ENCODE results near the gene ZCCHC3.

Gene ZCCHC3

DNA sequence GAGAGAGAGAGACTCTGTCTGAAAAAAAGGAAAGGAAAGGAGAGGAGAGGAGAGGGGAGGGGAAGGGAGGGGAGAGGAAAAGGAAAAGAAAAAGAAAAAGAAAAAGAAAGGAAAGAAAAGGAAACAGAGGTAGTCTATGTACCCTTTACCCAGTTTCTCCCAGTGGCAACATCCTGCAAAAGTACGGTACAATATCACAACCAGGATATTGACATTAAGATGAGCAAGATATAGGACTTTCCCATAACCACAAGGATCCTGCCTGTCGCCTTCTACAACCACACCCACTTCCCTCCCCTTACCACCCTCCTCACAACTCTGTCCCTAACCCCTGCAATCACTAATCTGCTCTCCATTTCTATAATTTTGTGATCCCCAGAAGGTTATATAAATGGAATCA is 10.9 kb upstream of the ZCCHC3 start:
- no peak for DNase-seq

DNA sequence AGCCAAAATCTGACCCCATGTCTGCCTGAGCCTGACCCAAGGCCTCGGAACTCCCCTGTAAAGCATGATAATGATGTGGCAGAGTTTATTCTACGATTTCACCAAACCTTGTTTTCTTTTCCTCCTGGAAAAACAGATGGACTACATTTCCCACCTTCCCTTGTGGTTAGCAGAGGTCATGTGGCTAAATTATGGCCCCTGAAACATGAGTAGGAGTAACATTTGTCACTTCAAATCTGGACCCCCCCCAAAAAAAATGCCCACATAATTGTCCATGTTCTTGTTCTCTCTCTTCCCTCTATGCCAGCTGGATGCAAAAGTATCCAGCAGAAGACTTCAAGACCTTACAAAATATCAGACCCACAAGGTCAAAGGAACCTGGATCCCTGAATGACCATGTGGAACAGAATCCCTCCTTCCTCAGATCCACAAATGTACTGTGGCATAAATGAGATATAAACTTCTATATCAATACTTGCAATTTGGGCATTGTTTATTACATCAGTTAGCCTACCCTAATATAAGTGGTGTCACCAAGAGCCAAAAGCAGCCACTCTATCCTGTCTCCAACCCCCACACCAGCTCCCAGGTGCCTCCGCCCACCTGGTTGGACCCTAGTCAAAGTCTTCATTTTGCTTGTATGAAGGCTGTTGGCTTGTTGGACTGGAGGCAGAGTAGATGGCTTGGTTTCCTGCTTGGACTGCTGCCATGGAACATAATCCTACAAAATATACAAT is 8.2 kb upstream of the ZCCHC3 start:
- DNase-seq: no peak

DNA sequence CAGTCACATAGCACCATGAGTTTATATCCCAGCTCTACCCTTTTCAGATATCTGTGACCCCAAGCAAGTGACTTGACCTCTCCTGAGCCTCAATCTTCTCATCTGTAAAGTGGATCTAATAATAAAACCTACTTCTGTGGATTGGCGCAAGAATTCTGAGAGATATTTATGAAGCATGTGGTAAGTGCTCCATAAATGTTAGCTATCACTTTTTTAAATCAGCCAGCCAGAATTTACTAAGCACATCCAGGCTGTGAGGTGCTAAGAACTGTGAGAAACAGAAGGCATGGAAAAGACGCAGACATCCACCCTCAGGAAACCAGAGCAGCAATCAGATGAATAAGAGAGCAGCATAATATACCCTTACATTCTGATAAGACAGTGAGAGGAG is 7.7 kb upstream of the ZCCHC3 start:
- DNase-seq: no peak

DNA sequence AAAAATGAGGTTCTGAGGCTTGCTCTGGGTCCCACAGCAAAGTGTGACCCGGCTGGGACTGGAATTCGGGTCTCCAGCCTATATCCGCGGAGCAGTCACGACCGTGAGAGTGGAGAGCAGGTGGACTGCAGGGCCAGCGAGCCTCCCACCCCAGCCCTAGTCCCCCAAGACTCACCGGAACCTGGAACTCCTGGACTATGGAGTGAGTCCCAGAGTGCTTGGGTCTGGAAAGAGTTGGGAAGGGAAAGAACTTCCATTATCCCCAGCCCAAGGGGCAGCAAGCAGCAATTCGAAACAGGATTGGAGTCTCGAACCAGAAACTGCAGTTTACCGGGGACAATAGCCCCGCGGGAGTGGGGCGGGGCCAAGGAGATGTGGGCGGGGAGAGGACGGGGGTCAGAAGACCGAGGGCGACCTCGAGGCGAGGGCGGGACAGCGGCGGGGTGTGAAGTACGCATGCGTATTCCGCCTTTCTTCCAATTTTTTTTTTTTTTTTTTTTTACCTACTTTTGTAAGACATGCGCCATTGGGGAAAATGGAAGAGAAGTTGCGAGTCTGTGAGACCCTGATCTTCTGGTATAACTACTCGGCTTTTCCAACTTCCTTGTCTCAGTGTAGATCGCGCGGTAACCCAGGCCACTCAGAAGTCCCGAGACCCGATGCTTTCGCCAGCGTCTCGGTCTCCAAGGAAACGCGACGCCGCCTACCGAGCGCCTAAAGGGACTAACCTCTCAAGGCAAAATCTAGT is 7.1 kb upstream of the ZCCHC3 start, which contains the start of gene C20orf96:
Gene C20orf96, minus strand, starts transcription at position 667 of the 748 bp plus-strand sequence. Its CDS starts 140 bp downstream, at position 527.
- peak; percentile 74 for DNase-seq

DNA sequence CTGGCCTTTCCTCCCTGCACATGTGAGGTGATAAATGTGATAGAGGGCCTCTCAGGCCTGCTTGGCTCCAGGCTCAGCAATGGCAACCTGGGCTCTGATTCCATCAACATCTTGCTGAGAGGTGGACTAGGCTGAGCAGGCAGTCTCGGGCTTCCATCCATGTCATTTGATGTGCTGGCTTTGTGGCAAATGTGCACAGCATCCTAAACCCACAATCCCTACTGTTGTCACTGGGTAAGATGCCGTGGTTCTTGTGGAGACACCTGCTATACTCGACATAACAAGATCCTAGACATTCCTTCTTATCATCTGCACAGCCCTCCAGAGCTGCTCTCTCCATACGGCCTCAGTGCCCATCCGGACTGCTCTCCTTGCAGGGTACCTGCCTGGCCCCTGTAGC is 2.8 kb upstream of the ZCCHC3 start:
- DNase-seq: no peak

DNA sequence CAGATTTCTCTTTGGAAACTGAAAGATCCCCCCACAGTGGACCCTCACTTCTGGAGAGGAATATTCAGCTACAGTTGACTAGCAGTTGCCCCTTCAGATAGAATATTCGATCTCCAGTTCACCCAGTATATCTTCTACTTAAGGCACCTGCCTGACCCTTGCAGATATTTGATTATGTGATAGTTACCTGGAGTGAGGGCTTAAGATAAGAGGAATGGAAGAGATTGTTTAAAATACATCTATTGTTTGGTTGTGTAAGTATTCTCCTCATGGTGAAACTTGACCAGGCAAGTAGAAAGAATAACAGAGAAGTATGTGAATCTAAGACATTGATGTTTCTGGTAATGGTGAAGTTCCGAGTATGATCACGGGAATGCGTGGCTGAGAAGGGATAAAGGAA is 1.6 kb upstream of the ZCCHC3 start:
- DNase-seq: no peak

DNA sequence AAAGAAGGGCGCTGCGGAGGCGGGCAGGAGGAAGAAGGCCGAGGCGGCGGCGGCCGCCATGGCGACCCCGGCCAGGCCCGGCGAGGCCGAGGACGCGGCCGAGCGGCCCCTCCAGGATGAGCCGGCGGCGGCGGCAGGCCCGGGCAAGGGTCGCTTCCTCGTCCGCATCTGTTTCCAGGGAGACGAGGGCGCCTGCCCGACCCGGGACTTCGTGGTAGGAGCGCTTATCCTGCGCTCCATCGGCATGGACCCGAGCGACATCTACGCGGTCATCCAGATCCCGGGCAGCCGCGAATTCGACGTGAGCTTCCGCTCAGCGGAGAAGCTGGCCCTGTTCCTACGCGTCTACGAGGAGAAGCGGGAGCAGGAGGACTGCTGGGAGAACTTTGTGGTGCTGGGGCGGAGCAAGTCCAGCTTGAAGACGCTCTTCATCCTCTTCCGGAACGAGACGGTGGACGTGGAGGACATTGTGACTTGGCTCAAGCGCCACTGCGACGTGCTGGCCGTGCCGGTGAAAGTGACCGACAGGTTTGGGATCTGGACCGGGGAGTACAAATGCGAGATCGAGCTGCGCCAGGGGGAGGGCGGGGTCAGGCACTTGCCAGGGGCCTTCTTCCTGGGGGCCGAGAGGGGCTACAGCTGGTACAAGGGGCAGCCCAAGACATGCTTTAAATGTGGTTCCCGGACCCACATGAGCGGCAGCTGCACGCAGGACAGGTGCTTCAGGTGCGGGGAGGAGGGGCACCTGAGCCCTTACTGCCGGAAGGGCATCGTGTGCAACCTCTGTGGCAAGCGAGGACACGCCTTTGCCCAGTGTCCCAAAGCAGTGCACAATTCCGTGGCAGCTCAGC is 780 bp downstream of the ZCCHC3 start:
- peak; percentile 42 for DNase-seq

DNA sequence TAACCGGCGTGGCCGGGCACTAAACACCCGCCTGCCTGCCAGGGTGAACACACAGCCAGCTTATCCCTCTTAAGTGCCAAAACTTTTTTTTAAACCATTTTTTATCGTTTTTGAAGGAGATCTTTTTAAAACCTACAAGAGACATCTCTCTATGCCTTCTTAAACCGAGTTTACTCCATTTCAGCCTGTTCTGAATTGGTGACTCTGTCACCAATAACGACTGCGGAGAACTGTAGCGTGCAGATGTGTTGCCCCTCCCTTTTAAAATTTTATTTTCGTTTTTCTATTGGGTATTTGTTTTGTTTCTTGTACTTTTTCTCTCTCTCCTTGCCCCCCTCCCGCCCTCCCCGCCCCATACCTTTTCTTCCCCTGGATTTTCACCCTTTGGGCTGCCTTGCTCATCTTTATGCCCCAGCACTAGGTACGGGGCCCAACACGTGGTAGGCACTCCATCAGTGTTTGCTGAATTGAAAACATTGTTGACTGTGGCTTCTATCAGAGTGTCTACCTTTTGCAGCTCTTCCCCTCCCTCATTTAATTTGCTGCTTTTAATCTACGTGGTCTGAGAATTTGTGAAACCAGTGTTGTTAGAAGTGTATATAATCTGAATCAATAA is 1.5 kb downstream of the ZCCHC3 start:
- DNase-seq: no peak

DNA sequence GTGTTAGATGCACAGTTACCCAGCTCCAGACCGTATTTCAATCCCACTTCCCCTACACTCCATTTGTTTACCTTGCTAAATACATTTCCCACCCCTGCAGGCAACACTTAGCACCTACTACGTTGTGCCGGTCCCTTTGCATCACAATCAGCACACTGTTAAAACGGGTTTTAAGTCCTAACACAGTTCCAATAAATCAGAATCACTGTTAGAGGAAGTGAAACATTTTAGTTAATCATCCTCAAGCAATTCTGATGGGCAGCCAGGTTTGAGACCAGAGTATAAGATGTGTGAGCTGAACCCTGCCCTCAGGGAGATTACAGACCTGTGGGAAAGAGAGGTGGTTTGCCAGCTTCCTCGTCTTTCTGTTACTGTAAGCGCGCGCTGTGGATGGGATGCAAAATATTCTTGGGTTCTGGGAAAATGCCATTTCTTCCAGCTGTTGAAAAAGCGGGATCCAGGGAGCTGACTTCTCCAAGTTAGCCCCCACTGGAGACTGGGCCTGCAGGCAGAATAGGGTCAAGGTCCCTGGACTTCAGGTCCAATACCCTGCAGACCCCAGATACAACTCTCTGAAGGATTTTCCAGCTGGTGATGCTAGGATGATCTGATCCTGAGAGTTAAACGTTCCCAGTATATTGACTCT is 3.1 kb downstream of the ZCCHC3 start:
- no peak for DNase-seq

DNA sequence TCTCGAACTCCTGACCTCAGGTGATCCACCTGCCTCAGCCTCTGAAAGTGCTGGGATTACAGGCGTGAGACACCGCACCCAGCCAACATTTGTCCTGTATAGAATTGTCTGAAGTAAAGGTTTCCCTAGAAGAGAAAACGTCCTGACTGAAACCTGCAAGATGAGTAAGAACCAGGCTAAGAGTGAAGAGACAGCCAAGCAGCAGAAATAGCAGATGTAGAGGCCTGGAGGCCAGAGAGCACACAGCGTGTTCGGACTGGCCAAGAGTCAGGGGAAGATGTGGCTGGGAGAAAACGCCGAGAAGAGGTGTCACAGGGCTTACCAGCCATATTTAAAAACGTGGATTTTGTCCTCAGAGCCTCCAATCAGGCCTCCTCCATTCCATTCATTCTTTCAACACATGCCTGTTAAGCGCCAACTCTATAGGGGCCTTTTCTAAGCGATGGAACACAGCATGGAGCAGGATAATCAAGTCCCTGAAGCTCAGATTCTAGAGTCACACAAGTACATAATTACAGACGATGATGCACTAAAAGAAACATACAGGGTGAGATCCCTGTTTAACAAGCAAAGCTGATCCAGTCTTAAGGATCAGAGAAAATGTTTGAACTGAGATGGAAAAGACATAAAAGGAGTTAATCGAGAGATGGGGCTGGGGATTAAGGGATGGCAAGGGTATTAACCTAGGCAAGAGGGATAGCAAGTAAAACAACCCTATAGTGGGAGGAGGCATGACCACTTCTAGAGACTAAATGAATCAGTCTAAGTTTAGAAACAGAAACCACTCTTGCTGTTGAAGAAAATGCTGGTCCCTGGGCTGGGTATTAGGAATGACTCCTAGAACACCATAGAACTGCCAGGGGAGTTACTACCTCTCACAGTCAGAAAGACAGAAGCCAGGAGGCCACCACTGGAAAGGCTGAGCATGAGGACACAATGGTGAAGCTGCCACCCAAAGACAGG is 4.8 kb downstream of the ZCCHC3 start:
- DNase-seq: no peak

DNA sequence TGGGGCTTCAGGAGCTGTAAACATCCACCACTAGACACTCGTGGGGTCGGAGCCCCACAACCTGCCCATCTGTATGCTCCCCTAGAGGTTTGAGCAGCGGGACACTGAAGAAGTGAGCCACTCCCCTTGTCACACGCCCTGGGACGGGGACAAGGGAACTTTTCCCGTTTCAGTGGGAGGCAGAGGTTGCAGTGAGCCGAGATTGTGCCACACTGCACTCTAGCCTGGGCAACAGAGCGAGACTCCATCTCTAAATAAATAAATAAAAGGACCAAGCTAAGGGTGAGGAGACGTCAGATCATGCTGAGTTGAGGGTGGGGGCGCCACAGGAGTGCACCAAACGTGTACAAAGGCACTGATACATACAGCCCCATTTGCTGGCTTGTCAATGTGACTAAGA is 8.4 kb downstream of the ZCCHC3 start:
- no peak for DNase-seq

DNA sequence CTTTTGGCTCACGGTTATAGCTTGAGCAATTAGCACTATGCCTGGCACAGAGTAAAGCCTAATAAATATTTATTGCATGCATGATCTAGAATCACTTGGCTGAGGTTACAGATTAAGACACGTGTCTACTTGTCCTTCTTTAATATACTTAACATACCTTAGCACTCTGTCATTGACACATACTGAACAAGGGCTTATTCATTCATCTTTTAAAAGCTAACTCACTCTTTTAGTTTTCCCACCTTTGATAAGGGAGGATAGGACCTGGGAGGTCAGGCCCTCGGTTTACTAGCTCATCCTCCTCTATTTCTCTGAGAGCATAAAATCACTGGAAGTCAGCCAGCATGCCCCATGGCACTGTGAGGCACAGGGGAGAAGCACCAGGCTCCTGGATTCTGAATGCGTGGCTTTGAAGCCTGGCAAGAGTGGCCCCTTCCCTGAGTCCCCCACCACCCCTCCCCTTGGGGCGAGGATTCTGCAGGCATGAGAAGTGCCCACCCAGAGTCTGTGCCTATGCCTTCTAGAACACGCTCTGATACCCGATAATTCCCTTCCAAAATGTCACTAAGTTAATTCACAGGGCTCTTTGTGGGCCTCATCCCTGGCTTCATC is 11.2 kb downstream of the ZCCHC3 start:
- no peak for DNase-seq

DNA sequence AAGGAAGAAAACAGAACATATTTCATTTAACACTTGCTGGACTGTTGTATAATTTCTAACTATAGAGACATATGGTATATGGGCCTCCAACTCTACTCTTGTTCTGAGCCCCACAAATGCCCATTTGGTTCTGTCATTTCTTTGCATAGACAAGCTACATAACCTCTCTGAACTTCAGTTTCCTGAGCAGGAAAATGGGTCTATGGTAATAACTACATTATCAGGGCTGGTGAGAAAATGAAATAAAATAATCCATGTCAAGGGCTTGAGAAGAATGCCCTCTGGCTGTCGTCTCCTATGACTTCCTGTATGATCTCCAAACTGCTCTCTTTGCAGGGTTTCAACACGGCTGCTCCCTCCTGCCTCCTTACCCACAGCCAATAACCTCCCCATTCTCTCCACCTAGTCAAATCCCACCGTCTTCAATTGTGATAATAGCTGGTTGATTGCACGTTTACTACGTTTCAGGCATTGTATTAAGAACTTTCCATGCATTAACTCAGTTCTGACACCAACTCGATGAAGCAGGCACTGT is 12.0 kb downstream of the ZCCHC3 start:
- DNase-seq: no peak

DNA sequence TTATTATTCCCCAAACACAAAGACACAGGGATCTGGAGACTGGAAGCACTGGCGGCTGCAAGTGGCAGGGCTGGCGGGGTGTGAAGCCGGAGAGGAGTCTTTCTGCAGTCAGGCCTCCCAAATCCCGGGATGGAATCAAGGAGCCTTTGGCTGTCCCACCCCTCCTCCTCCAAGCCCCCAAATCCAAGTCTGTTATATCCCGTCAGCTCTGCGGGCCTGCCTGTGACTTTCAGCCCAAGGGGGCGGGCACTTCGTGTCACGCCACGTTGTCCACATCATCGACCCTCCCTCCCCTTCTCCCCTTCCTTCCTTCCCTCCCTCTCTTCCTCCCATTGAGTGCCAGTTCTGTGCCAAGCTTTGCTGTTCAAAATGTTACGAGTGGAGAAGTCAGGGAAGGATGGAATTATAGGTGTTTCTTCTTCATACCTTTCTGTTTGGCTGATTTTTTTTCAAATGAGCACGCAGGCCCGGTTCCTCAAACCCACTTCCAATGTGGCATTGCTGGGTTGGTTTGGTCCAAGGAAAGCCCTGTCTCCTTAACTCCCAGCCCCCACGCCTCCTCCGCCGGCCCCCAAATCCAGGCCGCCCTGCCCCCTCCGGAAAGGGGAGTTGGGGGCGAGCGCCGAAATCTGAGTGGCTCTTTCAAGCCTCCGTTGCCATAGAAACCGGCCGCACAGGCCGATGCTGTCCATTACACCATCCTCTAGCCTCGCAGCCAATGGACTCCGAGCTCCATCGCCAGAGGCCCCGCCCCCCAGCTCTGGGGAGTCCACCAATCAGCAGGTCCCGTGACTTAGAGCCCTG is 12.7 kb downstream of the ZCCHC3 start:
- DNase-seq: peak; percentile 32

DNA sequence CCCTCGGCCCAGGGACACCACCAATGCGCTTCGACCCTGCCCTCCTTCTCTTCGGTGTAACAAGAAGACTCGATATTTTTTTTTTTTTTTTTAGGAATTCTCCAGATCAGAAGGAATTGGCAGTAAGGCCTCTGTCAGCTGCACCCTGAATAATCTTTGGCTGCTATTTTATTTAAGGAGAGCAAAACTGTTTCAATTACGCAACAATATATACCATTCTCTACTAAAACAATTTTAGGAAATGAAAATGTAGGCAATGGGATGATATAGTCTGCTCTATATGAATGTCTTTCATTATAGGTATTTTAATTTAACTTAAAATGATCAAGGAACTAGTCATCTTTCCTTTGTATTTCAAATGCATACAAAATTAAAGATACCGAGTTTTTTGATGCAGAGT is 13.3 kb downstream of the ZCCHC3 start:
- DNase-seq: no peak

DNA sequence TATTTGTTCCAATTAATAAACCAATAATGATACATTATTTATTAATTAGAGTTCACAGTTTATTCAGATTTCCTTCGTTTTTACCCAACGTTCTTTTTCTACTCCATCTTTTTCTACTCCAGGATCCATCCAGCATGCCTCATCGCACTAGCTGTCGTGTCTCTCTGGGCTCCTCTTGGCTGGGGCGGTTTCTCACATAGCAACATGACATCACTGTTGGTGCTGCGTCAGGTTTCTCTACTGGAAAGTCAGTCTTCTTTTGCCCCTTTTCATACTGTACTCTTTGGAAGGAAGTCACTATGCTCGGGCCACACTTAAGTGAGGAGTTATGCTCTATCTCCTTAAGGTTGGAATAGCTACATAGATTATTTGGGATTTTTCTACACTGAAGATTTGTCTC is 14.2 kb downstream of the ZCCHC3 start:
- no peak for DNase-seq

DNA sequence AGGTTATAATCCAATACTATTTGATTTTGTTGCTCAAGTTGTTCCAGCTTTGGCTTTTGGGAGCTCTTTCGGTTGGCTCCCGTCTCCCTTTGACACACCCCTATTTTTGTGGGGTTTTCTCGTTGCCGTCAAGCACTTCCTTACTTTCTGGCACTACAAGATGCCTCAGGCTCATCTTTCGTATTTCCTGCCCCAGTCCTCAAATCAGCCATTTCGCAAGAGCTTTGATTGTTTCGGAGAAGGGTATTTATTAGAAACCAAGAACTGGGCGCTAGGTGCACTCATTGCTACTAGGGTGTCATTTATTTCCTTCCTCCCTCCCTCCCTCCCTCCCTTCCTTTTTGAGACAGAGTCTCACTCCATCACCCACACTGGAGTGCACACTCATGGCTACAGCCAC is 14.7 kb downstream of the ZCCHC3 start:
- no peak for DNase-seq

DNA sequence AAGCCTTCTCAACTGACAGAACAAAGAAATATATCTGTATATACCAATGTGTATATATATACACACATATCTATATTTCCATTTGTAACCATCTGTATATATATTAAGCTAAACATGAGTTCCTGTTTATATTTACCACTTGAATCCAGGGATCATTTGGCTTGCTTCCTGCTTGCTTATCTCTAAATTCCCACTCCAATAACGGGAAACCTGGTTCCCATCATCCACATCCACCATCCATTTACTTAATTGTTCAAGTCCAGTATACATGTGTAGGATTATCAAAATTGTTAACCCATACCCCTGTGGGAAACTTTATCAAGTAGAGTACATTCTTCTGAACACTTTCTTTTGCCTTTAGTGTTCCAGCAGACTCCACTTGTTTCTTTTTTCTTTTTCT is 15.5 kb downstream of the ZCCHC3 start:
- DNase-seq: no peak

DNA sequence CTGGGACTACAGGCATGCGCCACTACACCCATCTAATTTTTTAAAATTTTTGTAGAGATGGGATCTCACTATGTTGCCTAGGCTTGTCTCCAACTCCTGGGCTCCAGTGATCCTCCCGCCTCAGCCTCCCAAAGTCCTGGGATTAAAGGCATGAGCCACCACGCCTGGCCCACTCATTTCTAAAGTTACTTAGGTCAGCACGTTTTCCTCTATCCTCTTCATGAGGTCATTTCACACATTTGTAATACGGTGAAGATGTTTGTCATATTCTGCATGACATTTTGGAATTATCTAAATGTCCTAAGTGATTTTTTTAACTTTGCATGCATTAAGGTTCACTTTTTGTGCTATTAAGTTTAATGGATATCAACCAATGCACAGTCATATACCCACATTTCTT is 16.0 kb downstream of the ZCCHC3 start:
- no peak for DNase-seq

DNA sequence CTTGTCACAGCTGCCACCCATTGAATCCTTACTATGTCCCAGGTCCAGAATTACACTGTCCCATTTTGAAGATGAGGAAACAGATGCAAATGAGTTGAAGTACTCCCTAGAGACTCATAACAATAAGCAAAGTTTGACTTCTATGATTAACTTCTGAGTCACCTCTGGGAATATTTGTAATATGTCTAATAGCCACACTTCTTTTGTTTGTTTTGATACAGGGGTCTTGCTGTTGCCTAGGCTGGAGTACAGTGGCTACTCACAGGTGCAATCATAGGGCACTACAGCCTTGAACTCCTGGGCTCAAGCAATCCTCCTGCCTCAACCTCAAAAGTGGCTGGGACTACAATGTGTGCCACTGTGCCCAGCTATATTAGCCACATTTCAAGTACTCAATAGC is 16.6 kb downstream of the ZCCHC3 start:
- no peak for DNase-seq

Measured in activated effector memory CD4-positive, alpha-beta T cell treated with Interleukin-2 at 50 U/mL for 16 hours (primary cell).